Smooth muscle cell of bladder (primary cell): ENCODE measurements around the gene RABAC1. TPM values are rescaled to one million over a fixed set of nuclear protein-coding genes. Genes with fewer than 3 reads are reported as not detected.

Experiments
- total RNA-seq: library from RNA; depleted of rRNA; stranded (reverse); fragments of >200 nt; gene quantifications from 2 replicates; pipeline ENCODE4 v1.2.3, GENCODE V29; 2014

Gene RABAC1, protein sequence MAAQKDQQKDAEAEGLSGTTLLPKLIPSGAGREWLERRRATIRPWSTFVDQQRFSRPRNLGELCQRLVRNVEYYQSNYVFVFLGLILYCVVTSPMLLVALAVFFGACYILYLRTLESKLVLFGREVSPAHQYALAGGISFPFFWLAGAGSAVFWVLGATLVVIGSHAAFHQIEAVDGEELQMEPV
- 312 and 378 TPM in 2 replicates for total RNA-seq

GRCh38 chr19:41959056-41960053, at the start of gene RABAC1:
RABAC1 (minus strand) TSS chr19:41959321; CDS start chr19:41959292, 29 bp downstream.

GRCh38 chr19:41993612-41994483, 34.7 kb upstream of the RABAC1 start, which contains the start of gene ATP1A3:
ATP1A3 (minus strand) TSS chr19:41994230; CDS start chr19:41994076, 154 bp downstream.

DNA sequence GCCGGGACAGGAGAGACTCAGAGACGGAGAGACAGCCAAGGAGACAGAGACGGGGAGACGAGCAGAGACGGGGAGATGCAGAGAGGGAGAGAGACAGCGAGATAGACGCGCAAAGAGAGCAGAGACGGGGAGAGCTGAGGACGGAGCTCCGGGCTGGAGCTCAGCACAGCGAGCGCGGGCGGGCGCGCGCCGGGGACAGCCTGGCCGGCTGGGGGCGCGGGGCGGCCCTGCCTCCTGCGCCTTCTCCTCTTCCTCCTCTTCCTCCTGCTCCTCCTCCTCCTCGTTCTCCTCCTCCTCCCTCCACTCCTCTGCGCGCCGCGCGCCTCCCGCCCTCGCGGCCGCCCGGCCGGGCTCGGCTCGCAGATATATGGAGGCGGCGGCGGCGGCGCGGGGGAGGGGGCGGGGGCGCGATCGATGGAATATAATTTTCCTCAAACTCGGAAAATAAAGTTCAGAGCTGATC, 30.9 kb downstream of the RABAC1 start, which contains the start of gene ERFL:
ERFL (minus strand) TSS at position 229 of the 463 bp plus-strand sequence. CDS start 15,530 bp downstream, outside the sequence.

Other genes starting within 250 kb of the RABAC1 start
- not detected in 2 replicates for gene CEACAM6, start 203.8 kb downstream of the RABAC1 start, total RNA-seq
- not detected in 2 replicates for gene CEACAM3, start 162.7 kb downstream of the RABAC1 start, total RNA-seq
- gene LYPD4, start 114.6 kb downstream of the RABAC1 start, total RNA-seq: not detected in 2 replicates
- not detected in 2 replicates for gene DMRTC2, start 114.3 kb downstream of the RABAC1 start, total RNA-seq
- 1,503 and 2,258 TPM in 2 replicates for gene RPS19, start 99.1 kb downstream of the RABAC1 start, total RNA-seq
- not detected in 2 replicates for gene CD79A, start 82.0 kb downstream of the RABAC1 start, total RNA-seq
- 23.9 and 26.2 TPM in 2 replicates for gene ARHGEF1, start 76.1 kb downstream of the RABAC1 start, total RNA-seq
- under 0.01 and 0.09 TPM in 2 replicates for gene ERFL, start 30.9 kb downstream of the RABAC1 start, total RNA-seq
- under 0.01 and 0.09 TPM in 2 replicates for gene ATP1A3, start 34.9 kb upstream of the RABAC1 start, total RNA-seq
- not detected in 2 replicates for gene GRIK5, start 110.9 kb upstream of the RABAC1 start, total RNA-seq
- gene ZNF574, start 116.8 kb upstream of the RABAC1 start, total RNA-seq: 5.4 and 7.1 TPM in 2 replicates
- gene POU2F2, start 173.1 kb upstream of the RABAC1 start, total RNA-seq: under 0.01 TPM in 2 replicates